Mesendoderm (in vitro differentiated cells): ENCODE measurements around the gene ZFPM1.

Experiments
- DNase-seq: peaks from one replicate; pipeline ENCODE4 v3.0.0; 2013
- H2AK5ac ChIP-seq: 2 replicates; pipeline ENCODE4 v1.6.1; 2013; ENCODE audit warnings: low read length, inconsistent platforms
- H2BK120ac ChIP-seq: 2 replicates; pipeline ENCODE4 v1.6.1; 2013; ENCODE audit warnings: low read depth, mild to moderate bottlenecking, low read length, moderate library complexity, mixed read lengths
- H2BK15ac ChIP-seq: replicated peaks from 2 replicates; pipeline ENCODE4 v1.6.1; 2013; ENCODE audit warnings: low read depth, mild to moderate bottlenecking, moderate library complexity
- H2BK5ac ChIP-seq: 2 replicates; pipeline ENCODE4 v1.6.1; 2013; ENCODE audit warnings: low read length, inconsistent platforms
- H3K18ac ChIP-seq: 2 replicates; pipeline ENCODE4 v1.6.1; 2013; ENCODE audit warnings: mild to moderate bottlenecking, low read length, mixed read lengths
- H3K23ac ChIP-seq: one replicate; pipeline ENCODE4 v1.6.1; 2013; ENCODE audit warnings: low read length
- H3K27ac ChIP-seq: 2 replicates; pipeline ENCODE4 v1.5.1; 2013; ENCODE audit warnings: low read depth, mild to moderate bottlenecking, inconsistent platforms, low read length, moderate library complexity
- H3K27me3 ChIP-seq: 2 replicates; pipeline ENCODE4 v1.6.1; 2013; ENCODE audit warnings: low read length, control low read depth, mild to moderate bottlenecking, inconsistent platforms; ENCODE audit not compliant: insufficient read depth, poor library complexity
- H3K36me3 ChIP-seq: 2 replicates; pipeline ENCODE4 v1.6.1; 2013; ENCODE audit warnings: low read length, inconsistent platforms; ENCODE audit not compliant: control insufficient read depth, insufficient read depth
- H3K4ac ChIP-seq: one replicate; pipeline ENCODE4 v1.6.1; 2013; ENCODE audit warnings: low read depth, mild to moderate bottlenecking, low read length, moderate library complexity
- H3K4me1 ChIP-seq: 2 replicates; pipeline ENCODE4 v1.6.1; 2013; ENCODE audit warnings: low read depth, low read length, inconsistent platforms; ENCODE audit not compliant: control insufficient read depth
- H3K4me2 ChIP-seq: 2 replicates; pipeline ENCODE4 v1.6.1; 2013; ENCODE audit warnings: low read length
- H3K4me3 ChIP-seq: 2 replicates; pipeline ENCODE4 v1.5.1; 2013; ENCODE audit warnings: mild to moderate bottlenecking, low read length
- H3K56ac ChIP-seq: one replicate; pipeline ENCODE4 v1.6.1; 2013; ENCODE audit warnings: low read length
- H3K79me1 ChIP-seq: 2 replicates; pipeline ENCODE4 v1.6.1; 2013; ENCODE audit warnings: low read length, inconsistent platforms
- H3K79me2 ChIP-seq: 2 replicates; pipeline ENCODE4 v1.6.1; 2013; ENCODE audit warnings: mild to moderate bottlenecking, low read length; ENCODE audit not compliant: control insufficient read depth, insufficient read depth
- H3K9ac ChIP-seq: 2 replicates; pipeline ENCODE4 v1.6.1; 2013; ENCODE audit warnings: low read length, inconsistent platforms
- H4K5ac ChIP-seq: one replicate; pipeline ENCODE4 v1.6.1; 2013; ENCODE audit warnings: low read length
- H4K8ac ChIP-seq: one replicate; pipeline ENCODE4 v1.6.1; 2013; ENCODE audit warnings: low read depth, mild to moderate bottlenecking, control low read depth, low read length, moderate library complexity
- WGBS: extraction: QIAGEN DNeasy Blood & Tissue Kit; methylation state at CpG from one replicate; pipeline ENCODE4 v1.1.7; 2013; ENCODE audit warnings: low lambda C conversion rate, missing lambda C conversion rate; ENCODE audit not compliant: insufficient coverage; ENCODE audit errors: extremely low coverage; 5-methylcytosine and 5-hydroxymethylcytosine counted together

ZFPM1 gene

DNA sequence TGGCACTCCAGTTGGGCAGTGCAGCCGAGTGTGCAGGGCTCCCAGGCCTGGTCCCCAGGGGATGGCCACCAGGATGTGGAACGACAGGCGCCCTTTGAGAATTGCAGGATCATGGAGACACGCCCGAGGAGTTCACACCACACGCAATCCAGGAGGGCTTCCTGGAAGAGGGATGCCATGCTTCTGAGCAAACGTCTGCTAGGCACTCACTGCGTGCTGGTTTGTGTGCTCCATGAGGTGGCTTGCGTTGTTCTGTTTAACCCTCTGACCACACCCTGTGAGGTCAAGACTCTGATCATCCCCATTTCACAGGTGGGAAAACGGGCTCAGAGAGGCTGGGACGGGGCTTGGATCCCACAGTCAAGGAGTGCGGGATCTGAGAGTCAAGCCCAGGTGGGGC lies 32.6 kb upstream of the ZFPM1 start:
- Histone ChIP-seq H3K23ac (no peak overlapping the region), H2AK5ac (no peak overlapping the region), H3K4me3 (no peak overlapping the region), H4K8ac (no peak overlapping the region), H3K18ac (no peak overlapping the region), H3K79me1 (no peaks in the 10 kb centered on the region), H3K27ac (no peak overlapping the region), H3K4me1 (no peaks in the 10 kb centered on the region), H2BK5ac (no peak overlapping the region), H3K4me2 (no peak overlapping the region), H3K9ac (no peak overlapping the region), H2BK120ac (no peak overlapping the region), H3K79me2 (no peaks in the 10 kb centered on the region), H2BK15ac (no peak overlapping the region), H3K4ac (no peak overlapping the region), H3K27me3 (no peaks in the 10 kb centered on the region), H3K56ac (no peak overlapping the region), H3K36me3 (no peaks in the 10 kb centered on the region), H4K5ac (no peak overlapping the region)
- DNase-seq: no peak
- no CpG with 5 or more reads among the region's 12 CpGs for WGBS

DNA sequence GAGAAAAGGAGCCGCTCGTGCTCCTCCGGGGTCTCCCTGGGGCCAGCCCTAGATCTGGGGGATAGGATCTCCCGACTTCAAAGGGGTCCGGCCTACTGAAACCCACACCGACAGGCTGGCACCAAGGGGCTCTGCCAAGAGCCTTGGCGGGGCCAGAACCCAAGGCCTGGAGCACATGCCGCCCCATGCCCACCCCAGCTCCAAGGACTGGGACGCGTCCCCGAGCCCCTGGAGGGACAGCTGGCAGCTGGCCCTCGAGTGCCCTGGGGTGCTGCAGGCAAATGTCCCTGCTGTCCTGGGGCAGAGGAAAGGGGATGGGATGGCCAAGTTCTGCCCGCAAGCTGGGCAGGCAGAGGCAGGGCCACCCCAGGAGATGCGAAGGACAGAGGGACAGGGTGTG lies 31.8 kb upstream of the ZFPM1 start:
- H3K36me3 ChIP-seq: no peaks in the 10 kb centered on the region
- H3K79me1 ChIP-seq: no peaks in the 10 kb centered on the region
- H4K5ac ChIP-seq: no peak overlapping the region
- H3K56ac ChIP-seq: no peak overlapping the region
- no peaks in the 10 kb centered on the region for H3K27me3 ChIP-seq
- H3K4me2 ChIP-seq: no peak overlapping the region
- WGBS: no CpG with 5 or more reads among the region's 14 CpGs
- no peaks in the 10 kb centered on the region for H3K4me1 ChIP-seq
- no peak overlapping the region for H3K27ac ChIP-seq
- H4K8ac ChIP-seq: no peak overlapping the region
- H2BK120ac ChIP-seq: no peak overlapping the region
- H2BK15ac ChIP-seq: no peak overlapping the region
- H2AK5ac ChIP-seq: no peak overlapping the region
- no peaks in the 10 kb centered on the region for H3K79me2 ChIP-seq
- DNase-seq: no peak
- H3K23ac ChIP-seq: no peak overlapping the region
- no peak overlapping the region for H3K4ac ChIP-seq
- no peak overlapping the region for H3K4me3 ChIP-seq
- no peak overlapping the region for H2BK5ac ChIP-seq
- H3K18ac ChIP-seq: no peak overlapping the region
- no peak overlapping the region for H3K9ac ChIP-seq

DNA sequence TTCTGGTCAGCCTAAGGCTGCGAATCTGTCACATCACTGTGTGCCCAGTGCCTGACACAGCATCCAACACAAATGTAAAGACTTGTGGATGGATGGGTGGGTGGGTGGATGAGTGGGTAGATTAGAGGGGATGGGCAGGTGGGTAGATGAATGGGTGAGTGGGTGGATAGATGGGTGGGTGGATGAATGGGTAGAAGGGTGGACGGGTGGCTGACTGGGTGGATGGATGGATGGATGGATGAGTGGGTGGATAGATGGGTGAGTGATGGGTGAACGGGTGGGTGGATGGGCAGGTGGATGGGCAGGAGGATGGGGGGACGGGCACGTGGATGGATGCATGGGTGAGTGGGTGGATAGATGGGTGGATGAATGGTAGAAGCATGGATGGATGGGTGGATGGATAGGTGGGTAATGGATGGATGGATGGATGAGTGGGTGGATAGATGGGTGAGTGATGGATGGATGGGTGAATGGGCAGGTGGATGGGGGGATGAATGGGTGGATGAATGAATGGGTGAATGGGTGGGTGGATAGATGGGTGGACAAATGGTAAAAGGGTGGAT lies 31.1 kb upstream of the ZFPM1 start:
- WGBS: no CpG with 5 or more reads among the region's 5 CpGs
- H3K27me3 ChIP-seq: no peaks in the 10 kb centered on the region

DNA sequence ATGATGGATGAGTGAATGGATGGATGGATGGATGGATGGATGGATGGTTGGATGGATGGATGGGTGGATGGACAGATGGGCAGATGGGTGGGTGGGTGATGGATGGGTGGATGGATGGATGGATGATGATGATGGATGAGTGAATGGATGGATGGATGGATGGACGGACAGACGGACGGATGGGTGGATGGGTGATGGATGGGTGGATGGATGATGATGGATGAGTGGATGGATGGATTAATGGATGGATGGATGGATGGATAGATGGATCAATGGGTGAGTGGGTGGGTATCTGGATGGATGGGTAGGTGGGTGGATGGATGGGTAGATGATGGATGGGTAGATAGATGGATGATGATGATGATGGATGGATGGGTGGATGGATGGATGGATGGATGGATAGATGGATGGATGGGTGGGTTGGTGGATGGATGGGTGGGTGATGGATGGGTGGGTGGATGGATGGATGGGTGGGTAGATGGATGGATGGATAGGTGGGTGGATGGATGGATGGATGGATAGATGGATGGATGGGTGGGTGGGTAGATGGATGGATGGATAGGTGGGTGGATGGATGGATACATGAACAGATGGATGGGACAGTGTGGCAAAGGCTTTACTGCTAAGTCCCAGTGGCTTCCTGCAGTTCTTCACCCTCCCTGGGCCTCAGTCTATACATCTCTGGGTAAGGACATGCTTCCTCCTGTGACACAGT lies 30.2 kb upstream of the ZFPM1 start:
- Histone ChIP-seq H3K79me2 (no peaks in the 10 kb centered on the region), H3K4ac (no peak overlapping the region), H2BK5ac (no peak overlapping the region), H3K4me2 (no peak overlapping the region), H2AK5ac (no peak overlapping the region), H3K79me1 (no peaks in the 10 kb centered on the region), H3K36me3 (no peaks in the 10 kb centered on the region), H4K8ac (no peak overlapping the region), H3K23ac (no peak overlapping the region), H3K4me1 (no peaks in the 10 kb centered on the region), H3K9ac (no peak overlapping the region), H2BK120ac (no peak overlapping the region), H2BK15ac (no peak overlapping the region), H3K18ac (no peak overlapping the region), H3K27me3 (no peaks in the 10 kb centered on the region), H3K56ac (no peak overlapping the region), H3K4me3 (no peak overlapping the region), H3K27ac (no peak overlapping the region), H4K5ac (no peak overlapping the region)
- WGBS: no CpG with 5 or more reads among the region's 3 CpGs
- DNase-seq: no peak

More for the DNA sequence above, 31.1 kb upstream of the ZFPM1 start:
- Histone ChIP-seq H3K27ac (no peak overlapping the region), H3K9ac (no peak overlapping the region), H4K8ac (no peak overlapping the region), H3K56ac (no peak overlapping the region), H3K18ac (no peak overlapping the region), H2AK5ac (no peak overlapping the region), H3K23ac (no peak overlapping the region), H3K4ac (no peak overlapping the region), H3K79me1 (no peaks in the 10 kb centered on the region), H3K36me3 (no peaks in the 10 kb centered on the region), H2BK5ac (no peak overlapping the region), H2BK120ac (no peak overlapping the region), H2BK15ac (no peak overlapping the region), H3K4me3 (no peak overlapping the region), H4K5ac (no peak overlapping the region), H3K4me1 (no peaks in the 10 kb centered on the region), H3K4me2 (no peak overlapping the region), H3K79me2 (no peaks in the 10 kb centered on the region)
- DNase-seq: no peak

DNA sequence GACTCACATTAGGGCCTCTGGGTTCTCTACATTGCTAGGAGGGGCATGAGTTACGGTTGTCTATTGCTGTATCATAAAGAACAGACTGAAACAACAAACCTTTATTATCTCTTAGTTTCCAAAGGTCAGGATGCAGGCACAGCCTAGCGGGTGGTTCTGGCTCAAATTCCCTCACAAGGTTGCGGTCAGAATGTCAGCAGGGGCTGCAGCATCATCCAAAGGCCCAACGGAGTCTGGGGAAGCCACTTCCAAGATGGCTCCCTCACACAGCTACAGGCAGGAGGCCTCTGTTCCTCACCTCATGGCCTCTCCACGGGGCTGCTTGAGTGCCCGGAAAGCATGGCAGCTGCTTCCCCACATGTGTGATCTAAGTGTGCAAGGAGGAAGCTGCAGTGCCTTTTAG lies 29.6 kb upstream of the ZFPM1 start:
- Histone ChIP-seq H3K18ac (no peak overlapping the region), H2BK5ac (no peak overlapping the region), H3K27me3 (no peaks in the 10 kb centered on the region), H3K79me2 (no peaks in the 10 kb centered on the region), H3K4me3 (no peak overlapping the region), H3K4me1 (no peaks in the 10 kb centered on the region), H3K56ac (no peak overlapping the region), H3K27ac (no peak overlapping the region), H4K5ac (no peak overlapping the region), H3K9ac (no peak overlapping the region), H3K4ac (no peak overlapping the region), H2BK15ac (no peak overlapping the region), H3K79me1 (no peaks in the 10 kb centered on the region), H3K4me2 (no peak overlapping the region), H3K36me3 (no peaks in the 10 kb centered on the region), H4K8ac (no peak overlapping the region), H3K23ac (no peak overlapping the region), H2BK120ac (no peak overlapping the region), H2AK5ac (no peak overlapping the region)
- no peak for DNase-seq
- no CpG with 5 or more reads among the region's 6 CpGs for WGBS
